Limb (tissue), 2 donors: ENCODE data around the gene TNFRSF8.
"Not testable (repeated sequence)": the region's sequence is repeated elsewhere in the genome, so short reads cannot be mapped to it uniquely, and the experiment has no call there.

ENCODE experiments used
- DNase-seq, 2 donors: peaks; one replicate each; pipeline ENCODE4 v3.0.0-alpha.2; 2016; ENCODE audit errors: extremely low spot score in 2 of 2

TNFRSF8 gene

DNA sequence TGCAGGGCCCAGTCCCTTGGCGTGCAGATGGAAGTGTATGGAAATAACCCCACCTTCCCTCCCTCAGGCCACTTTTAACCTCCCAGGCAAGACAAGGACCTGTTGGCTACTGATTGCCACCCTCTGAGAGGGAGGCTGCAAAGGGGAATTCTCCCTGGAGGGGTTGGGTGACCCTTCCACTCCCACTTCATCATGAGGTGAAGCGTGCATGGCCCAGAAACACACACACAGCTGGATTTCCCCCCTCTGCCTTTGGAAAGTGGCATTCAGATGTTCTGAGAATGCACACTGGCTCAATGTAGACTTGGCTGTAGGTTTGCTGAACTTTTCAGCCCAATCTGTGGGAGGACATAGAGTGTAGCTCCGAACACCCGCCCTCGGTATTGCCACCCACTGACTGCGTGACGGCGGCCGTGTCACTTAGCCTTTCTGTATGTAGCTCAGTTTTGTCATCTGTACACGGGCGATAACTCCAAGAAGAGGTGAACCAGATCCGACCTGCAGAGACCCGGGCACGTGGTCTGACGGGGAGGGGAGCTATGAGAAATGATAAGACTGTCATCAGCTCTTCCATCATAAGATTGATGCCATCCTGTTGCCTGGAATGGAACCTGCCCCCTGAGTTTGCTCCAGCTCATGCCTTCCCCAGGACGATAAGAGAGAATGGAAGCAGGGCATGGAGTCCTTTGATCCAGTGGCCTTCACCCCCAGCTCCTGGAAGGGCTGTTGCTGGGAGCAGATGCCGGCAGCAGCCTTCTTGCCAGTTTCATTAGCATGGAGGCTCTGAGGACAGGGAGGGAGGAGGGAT lies 24.5 kb upstream of the TNFRSF8 start:
- DNase-seq, result no peak

- no peak for DNase-seq
Observed at GRCh38 chr1:12039164-12039525, 24.0 kb upstream of the TNFRSF8 start.

DNA sequence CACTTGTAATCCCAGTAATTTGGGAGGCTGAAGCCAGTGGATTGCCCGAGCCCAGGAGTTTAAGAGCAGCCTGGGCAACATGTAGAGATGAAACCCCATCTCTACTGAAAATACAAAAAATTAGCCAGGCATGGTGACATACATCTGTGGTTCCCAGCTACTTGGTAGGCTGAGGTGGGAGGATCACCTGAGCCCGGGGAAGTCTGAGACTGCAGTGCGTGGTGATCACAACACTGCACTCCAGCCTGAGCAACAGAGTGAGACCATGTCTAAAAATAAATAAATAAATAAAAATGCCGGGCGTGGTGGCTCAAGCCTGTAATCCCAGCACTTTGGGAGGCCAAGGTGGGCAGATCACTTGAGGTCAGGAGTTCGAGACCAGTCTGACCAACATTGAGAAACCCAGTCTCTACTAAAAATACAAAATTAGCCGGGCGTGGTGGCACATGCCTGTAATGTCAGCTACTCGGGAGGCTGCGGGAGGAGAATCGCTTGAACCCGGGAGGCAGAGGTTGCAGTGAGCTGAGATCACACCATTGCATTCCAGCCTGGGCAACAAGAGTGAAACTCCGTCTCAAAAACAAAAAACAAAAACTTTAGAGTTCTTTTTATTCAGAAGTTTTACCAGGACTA lies 23.2 kb upstream of the TNFRSF8 start:
- not testable (repeated sequence) for DNase-seq

DNA sequence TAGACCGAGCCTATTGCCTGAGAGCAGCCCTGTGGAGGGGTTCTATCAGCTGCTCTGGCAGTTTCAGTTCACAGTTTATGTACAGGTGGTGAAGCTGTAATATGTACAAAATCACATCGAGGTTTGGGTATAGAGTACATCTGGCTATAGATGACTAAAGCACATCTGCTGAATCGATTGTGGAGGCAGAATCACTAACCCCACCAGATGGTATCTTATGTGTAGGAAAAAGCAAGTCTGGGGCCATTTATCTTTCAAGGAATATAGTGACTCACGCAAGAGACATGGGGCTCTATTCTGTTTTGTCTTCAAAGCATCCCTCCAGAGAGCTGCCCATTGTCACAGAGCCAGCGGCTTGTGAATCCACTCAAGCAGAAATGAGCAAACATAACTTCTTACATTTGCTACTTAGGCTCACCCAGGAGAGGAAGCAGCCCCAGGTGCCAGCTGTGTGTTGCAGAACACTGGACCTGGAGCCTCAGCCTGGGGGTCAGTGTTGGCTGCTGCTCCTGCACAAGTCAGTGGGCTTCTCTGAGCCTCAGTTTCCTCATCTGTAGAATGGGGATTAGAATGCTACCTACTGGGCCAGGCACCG lies 22.5 kb upstream of the TNFRSF8 start:
- DNase-seq, result peak in 1 of 2 donors; percentile 55

DNA sequence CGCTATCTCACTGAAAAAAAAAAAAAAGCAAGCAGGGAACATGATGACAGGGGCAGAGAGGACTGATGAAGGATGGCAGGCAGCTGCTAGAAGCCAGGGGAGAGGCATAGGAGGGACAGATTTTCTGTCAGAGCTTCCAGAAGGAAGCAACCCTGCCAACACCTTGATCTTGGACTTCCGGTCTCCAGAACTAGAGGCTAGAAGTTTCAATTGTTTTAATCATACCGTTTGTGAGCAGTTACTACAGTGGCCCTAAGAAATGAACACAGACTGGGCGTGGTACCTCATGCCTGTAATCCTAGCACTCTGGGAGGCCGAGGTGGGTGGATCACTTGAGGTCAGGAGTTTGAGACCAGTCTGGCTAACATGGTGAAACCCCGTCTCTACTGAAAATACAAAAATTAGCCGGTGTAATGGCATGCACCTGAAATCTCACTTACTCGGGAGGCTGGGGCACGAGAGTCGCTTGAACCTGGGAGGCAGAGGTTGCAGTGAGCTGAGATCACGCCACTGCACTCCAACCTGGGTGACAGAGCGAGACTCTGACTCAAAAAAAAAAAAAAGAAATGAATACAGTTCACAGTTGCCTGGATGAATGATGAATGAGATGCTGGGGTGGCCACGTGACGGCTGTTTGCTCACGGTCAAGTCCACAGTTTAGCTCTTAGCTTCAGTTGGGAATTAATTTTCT lies 18.8 kb upstream of the TNFRSF8 start:
- not testable (repeated sequence) for DNase-seq

GRCh38 chr1:12046749-12047119 lies 16.4 kb upstream of the TNFRSF8 start:
- DNase-seq, result no peak

DNA sequence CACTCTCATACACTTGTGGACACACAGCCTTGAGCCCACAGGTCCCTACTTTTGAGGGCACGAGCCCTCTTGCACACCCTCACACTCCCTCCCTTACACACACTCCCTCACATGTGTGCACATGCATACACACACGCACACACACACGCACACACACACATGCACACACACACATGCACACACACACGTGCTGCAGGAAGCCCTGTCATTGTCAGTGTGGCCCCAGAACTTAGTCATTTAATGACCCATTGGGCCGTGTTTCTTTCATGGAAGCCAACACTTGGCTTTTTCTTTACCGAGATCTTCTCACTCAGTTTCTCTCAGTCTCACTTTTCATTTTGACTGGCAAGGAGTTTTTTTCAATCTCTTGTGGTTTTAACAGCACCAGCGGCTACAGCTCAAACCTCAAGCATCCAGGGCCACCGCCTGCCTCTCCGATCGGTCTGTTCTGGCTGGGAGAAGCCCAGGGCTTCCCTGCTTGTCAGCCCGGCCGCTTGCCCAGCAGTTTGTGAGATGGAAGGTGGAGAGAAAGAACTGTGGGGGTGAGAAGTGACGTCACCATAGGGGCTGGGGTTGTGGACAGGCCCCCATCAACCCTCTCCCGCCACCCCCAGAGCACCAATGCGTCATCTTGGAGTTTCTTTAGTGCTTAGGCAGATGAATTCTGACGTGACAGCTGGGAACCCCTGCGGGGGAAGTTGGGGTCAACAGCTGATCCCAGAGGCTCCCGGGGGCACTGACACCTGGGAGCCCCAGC lies 15.8 kb upstream of the TNFRSF8 start:
- DNase-seq, result no peak

- DNase-seq, result no peak
Observed at GRCh38 chr1:12048372-12048771, 14.7 kb upstream of the TNFRSF8 start.

DNA sequence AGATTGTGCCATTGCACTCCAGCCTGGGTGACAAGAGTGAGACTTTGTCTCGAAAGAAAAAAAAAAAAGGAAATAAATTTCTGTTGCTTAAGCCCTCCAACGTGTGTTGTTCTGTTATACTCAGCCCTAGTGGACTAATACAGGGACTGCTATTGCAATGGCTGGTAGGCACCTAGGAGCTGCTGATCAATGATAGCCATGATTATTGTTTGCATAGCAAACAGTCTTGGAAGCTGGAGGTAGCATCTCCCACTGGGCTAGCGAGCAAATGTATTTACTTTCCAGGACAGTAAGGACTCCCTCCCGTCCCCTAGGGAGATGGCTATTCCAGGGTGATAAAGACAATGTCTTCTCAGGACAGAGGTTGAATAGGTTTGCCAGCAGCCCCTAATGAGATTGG lies 13.5 kb upstream of the TNFRSF8 start:
- no peak for DNase-seq

GRCh38 chr1:12051361-12051760 lies 11.7 kb upstream of the TNFRSF8 start:
- DNase-seq, result no peak

GRCh38 chr1:12052008-12052573 lies 11.0 kb upstream of the TNFRSF8 start:
- DNase-seq, result no peak

GRCh38 chr1:12052997-12053686 lies 10.0 kb upstream of the TNFRSF8 start:
- DNase-seq, result peak in 1 of 2 donors; percentile 56

- DNase-seq, result no peak
Observed at GRCh38 chr1:12053752-12054548, 9.2 kb upstream of the TNFRSF8 start.

- DNase-seq, result no peak
Observed at GRCh38 chr1:12055259-12055658, 7.8 kb upstream of the TNFRSF8 start.

GRCh38 chr1:12056331-12056841 lies 6.7 kb upstream of the TNFRSF8 start:
- DNase-seq, result no peak

- no peak for DNase-seq
Observed at GRCh38 chr1:12057382-12057781, 5.7 kb upstream of the TNFRSF8 start.

DNA sequence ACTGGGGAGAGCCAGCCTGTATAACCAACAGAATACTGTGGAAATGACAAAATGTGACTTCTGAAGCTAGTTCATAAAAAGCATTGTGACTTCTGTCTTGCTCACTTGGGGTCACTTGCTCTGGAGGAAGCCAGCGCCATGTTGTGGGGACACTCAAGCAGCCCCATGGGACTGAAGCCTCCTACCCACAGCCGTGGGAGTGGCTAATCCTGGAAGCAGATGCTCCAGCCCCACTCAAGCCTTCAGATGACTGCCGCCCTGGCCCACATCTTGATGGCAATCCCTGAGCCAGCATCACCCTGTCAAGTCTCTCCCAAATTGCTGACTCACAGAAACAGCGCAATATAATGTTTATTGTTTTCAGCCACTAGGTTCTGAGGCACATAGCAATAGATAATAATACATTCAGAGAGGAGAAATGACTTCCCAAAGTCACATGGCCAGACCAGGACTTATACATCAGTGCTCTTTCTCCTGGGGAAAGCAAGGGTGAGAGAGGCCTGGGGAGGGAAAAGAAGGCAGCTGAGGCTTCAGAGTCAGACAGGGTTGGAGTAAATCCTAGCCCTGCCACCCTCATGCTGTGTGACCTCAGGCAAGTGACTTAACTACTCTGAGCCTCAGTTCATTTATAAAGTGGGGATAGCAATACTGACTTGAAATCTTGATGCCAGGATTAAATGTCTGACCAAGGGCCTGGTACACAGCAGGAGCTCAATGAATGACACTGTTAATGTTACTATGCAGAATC lies 5.0 kb upstream of the TNFRSF8 start:
- no peak for DNase-seq

GRCh38 chr1:12059226-12059625 lies 3.9 kb upstream of the TNFRSF8 start:
- DNase-seq, result no peak
